ENCODE measurements around the gene GPALPP1.

Gene GPALPP1

DNA sequence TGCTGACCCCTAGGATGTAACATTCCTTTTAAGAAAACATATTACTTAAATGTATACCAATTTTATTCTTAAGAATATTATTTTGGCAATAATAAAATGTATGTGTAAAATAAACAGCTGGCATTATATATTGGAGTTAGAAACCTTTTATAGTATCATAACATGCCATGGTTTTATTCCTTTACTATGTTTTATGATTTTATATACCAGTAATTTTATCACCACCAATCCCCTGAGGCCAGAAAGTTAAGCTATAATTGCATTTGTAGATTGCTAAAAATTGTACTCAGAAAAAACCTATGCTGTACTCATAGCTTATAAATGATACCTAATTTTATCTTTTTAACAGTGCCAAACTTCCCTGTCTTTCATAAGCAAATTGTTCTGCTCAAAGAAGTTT, 17.9 kb downstream of the GPALPP1 start:
- H2BK15ac ChIP-seq (ENCODE audit: low read depth, poor library complexity, severe bottlenecking) = no peak overlapping the region
- H3K4ac ChIP-seq (ENCODE audit: low read depth in 1 of 2, low read length in 2 of 2) = no peak overlapping the region
- H3K4me1 ChIP-seq (ENCODE audit: control insufficient read depth, insufficient read depth, low read depth, low read length) = no peaks in the 10 kb centered on the region
- no peak overlapping the region for H3K4me3 ChIP-seq (ENCODE audit: insufficient read depth in 1 of 2, low read depth in 1 of 2, low read length in 2 of 2)
- no peak overlapping the region for H4K8ac ChIP-seq (ENCODE audit: low read length)
- no peak overlapping the region for H2BK12ac ChIP-seq (ENCODE audit: low read length in 2 of 2)
- no peak overlapping the region for H3K27ac ChIP-seq (ENCODE audit: low read length, poor library complexity, severe bottlenecking)
- no peak for DNase-seq
- H2AK5ac ChIP-seq (ENCODE audit: low read length, severe bottlenecking) = no peak overlapping the region
- H2BK5ac ChIP-seq (ENCODE audit: low read depth, low read length, poor library complexity, severe bottlenecking) = no peak overlapping the region
- peaks cover 5 to 93% of the 10 kb centered on the region in 2 experiments for H3K36me3 ChIP-seq (ENCODE audit: control insufficient read depth in 1 of 2, insufficient read depth in 2 of 2, low read depth in 1 of 2, low read length in 2 of 2)
- no peak overlapping the region for H4K91ac ChIP-seq (ENCODE audit: low read length)
- H3K79me1 ChIP-seq (replicated peaks; ENCODE audit: low read length, poor library complexity, severe bottlenecking) = peaks cover 3% of the 10 kb centered on the region
- H2BK120ac ChIP-seq (ENCODE audit: low read depth, low read length) = no peak overlapping the region
- H3K4me2 ChIP-seq (ENCODE audit: low read length, poor library complexity, severe bottlenecking) = no peak overlapping the region
- H3K23ac ChIP-seq (ENCODE audit: low read length in 2 of 2) = no peak overlapping the region
- H3K9me3 ChIP-seq (ENCODE audit: control insufficient read depth, low read length) = no peaks in the 10 kb centered on the region
- no peak overlapping the region for H2AFZ ChIP-seq (ENCODE audit: low read depth, low read length)
- no peaks in the 10 kb centered on the region for H3K27me3 ChIP-seq (ENCODE audit: control insufficient read depth in 1 of 2, insufficient read depth in 1 of 2, low read length in 2 of 2)
- H3K14ac ChIP-seq (ENCODE audit: low read length in 2 of 2) = no peak overlapping the region
- no peak overlapping the region for H3K18ac ChIP-seq (ENCODE audit: low read depth in 1 of 2, low read length in 2 of 2)
- no peak overlapping the region for H3K9ac ChIP-seq (ENCODE audit: low read length)

- WGBS = no CpG with 5 or more reads among the region's 1 CpG
- Histone ChIP-seq H2BK15ac (ENCODE audit: low read depth, poor library complexity, severe bottlenecking) (no peak overlapping the region), H2BK5ac (ENCODE audit: low read depth, low read length, poor library complexity, severe bottlenecking) (no peak overlapping the region), H3K27ac (ENCODE audit: low read length, poor library complexity, severe bottlenecking) (no peak overlapping the region), H4K8ac (ENCODE audit: low read length) (no peak overlapping the region), H3K14ac (ENCODE audit: low read length in 2 of 2) (no peak overlapping the region), H2BK12ac (ENCODE audit: low read length in 2 of 2) (no peak overlapping the region), H3K18ac (ENCODE audit: low read depth in 1 of 2, low read length in 2 of 2) (no peak overlapping the region), H3K27me3 (ENCODE audit: control insufficient read depth in 1 of 2, insufficient read depth in 1 of 2, low read length in 2 of 2) (no peaks in the 10 kb centered on the region), H3K9ac (ENCODE audit: low read length) (no peak overlapping the region), H3K9me3 (ENCODE audit: control insufficient read depth, low read length) (no peaks in the 10 kb centered on the region), H3K79me1 (replicated peaks; ENCODE audit: low read length, poor library complexity, severe bottlenecking) (peaks cover 4% of the 10 kb centered on the region), H2AFZ (ENCODE audit: low read depth, low read length) (no peak overlapping the region), H3K4me3 (ENCODE audit: insufficient read depth in 1 of 2, low read depth in 1 of 2, low read length in 2 of 2) (no peak overlapping the region), H3K36me3 (ENCODE audit: control insufficient read depth in 1 of 2, insufficient read depth in 2 of 2, low read depth in 1 of 2, low read length in 2 of 2) (peaks cover 4 to 93% of the 10 kb centered on the region in 2 experiments), H3K4me1 (ENCODE audit: control insufficient read depth, insufficient read depth, low read depth, low read length) (no peaks in the 10 kb centered on the region), H3K23ac (ENCODE audit: low read length in 2 of 2) (no peak overlapping the region), H3K4ac (ENCODE audit: low read depth in 1 of 2, low read length in 2 of 2) (no peak overlapping the region), H4K91ac (ENCODE audit: low read length) (no peak overlapping the region), H2BK120ac (ENCODE audit: low read depth, low read length) (no peak overlapping the region), H2AK5ac (ENCODE audit: low read length, severe bottlenecking) (no peak overlapping the region), H3K4me2 (ENCODE audit: low read length, poor library complexity, severe bottlenecking) (no peak overlapping the region)
- no peak for DNase-seq
Measured at GRCh38 chr13:45007823-45008222, 18.5 kb downstream of the GPALPP1 start.

DNA sequence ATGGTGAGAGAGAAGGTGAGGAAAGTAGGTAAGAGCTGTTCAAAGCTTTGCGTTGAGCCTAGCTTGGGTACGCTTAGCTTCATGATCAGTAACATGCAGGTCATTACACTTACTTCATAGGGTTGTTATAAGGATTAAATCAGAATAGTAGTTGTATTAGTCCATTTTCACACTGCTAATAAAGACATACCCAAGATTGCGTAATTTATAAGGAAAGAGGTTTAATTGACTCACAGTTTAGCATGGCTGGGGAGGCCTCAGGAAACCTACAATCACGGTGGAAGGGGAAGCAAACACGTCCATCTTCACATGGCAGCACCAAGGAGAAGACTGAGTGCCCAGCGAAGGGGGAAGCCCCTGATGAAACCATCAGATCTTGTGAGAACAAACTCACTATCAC, 21.9 kb downstream of the GPALPP1 start:
- Histone ChIP-seq H3K18ac (ENCODE audit: low read depth in 1 of 2, low read length in 2 of 2) (no peak overlapping the region), H4K91ac (ENCODE audit: low read length) (no peak overlapping the region), H2BK120ac (ENCODE audit: low read depth, low read length) (no peak overlapping the region), H3K9me3 (ENCODE audit: control insufficient read depth, low read length) (no peaks in the 10 kb centered on the region), H2BK15ac (ENCODE audit: low read depth, poor library complexity, severe bottlenecking) (no peak overlapping the region), H3K4me1 (ENCODE audit: control insufficient read depth, insufficient read depth, low read depth, low read length) (no peaks in the 10 kb centered on the region), H3K4me2 (ENCODE audit: low read length, poor library complexity, severe bottlenecking) (no peak overlapping the region), H2BK12ac (ENCODE audit: low read length in 2 of 2) (no peak overlapping the region), H3K27me3 (ENCODE audit: control insufficient read depth in 1 of 2, insufficient read depth in 1 of 2, low read length in 2 of 2) (no peaks in the 10 kb centered on the region), H3K9ac (ENCODE audit: low read length) (no peak overlapping the region), H3K36me3 (ENCODE audit: control insufficient read depth in 1 of 2, insufficient read depth in 2 of 2, low read depth in 1 of 2, low read length in 2 of 2) (peaks cover 4 to 94% of the 10 kb centered on the region in 2 experiments), H2BK5ac (ENCODE audit: low read depth, low read length, poor library complexity, severe bottlenecking) (no peak overlapping the region), H3K79me1 (replicated peaks; ENCODE audit: low read length, poor library complexity, severe bottlenecking) (peaks cover 1% of the 10 kb centered on the region), H3K4ac (ENCODE audit: low read depth in 1 of 2, low read length in 2 of 2) (no peak overlapping the region), H3K23ac (ENCODE audit: low read length in 2 of 2) (no peak overlapping the region), H3K4me3 (ENCODE audit: insufficient read depth in 1 of 2, low read depth in 1 of 2, low read length in 2 of 2) (no peak overlapping the region), H2AFZ (ENCODE audit: low read depth, low read length) (no peak overlapping the region), H4K8ac (ENCODE audit: low read length) (no peak overlapping the region), H3K14ac (ENCODE audit: low read length in 2 of 2) (no peak overlapping the region), H3K27ac (ENCODE audit: low read length, poor library complexity, severe bottlenecking) (no peak overlapping the region), H2AK5ac (ENCODE audit: low read length, severe bottlenecking) (no peak overlapping the region)
- DNase-seq = no peak
- WGBS = 97% methylated on average over 6 of the region's 6 CpGs

- no peak overlapping the region for H2AFZ ChIP-seq (ENCODE audit: low read depth, low read length)
- no peak overlapping the region for H4K8ac ChIP-seq (ENCODE audit: low read length)
- H3K9ac ChIP-seq (ENCODE audit: low read length) = no peak overlapping the region
- no peaks in the 10 kb centered on the region for H3K9me3 ChIP-seq (ENCODE audit: control insufficient read depth, low read length)
- no peak overlapping the region for H3K27ac ChIP-seq (ENCODE audit: low read length, poor library complexity, severe bottlenecking)
- H3K4me3 ChIP-seq (ENCODE audit: insufficient read depth in 1 of 2, low read depth in 1 of 2, low read length in 2 of 2) = no peak overlapping the region
- no peak overlapping the region for H2BK5ac ChIP-seq (ENCODE audit: low read depth, low read length, poor library complexity, severe bottlenecking)
- no peak overlapping the region for H3K18ac ChIP-seq (ENCODE audit: low read depth in 1 of 2, low read length in 2 of 2)
- H2BK120ac ChIP-seq (ENCODE audit: low read depth, low read length) = no peak overlapping the region
- H3K27me3 ChIP-seq (ENCODE audit: control insufficient read depth in 1 of 2, insufficient read depth in 1 of 2, low read length in 2 of 2) = no peaks in the 10 kb centered on the region
- no peak overlapping the region for H3K4ac ChIP-seq (ENCODE audit: low read depth in 1 of 2, low read length in 2 of 2)
- no peak overlapping the region for H3K23ac ChIP-seq (ENCODE audit: low read length in 2 of 2)
- WGBS = 92% methylated on average over 1 of the region's 2 CpGs
- no peak overlapping the region for H4K91ac ChIP-seq (ENCODE audit: low read length)
- H3K36me3 ChIP-seq (ENCODE audit: control insufficient read depth in 1 of 2, insufficient read depth in 2 of 2, low read depth in 1 of 2, low read length in 2 of 2) = peaks cover 4 to 79% of the 10 kb centered on the region in 2 experiments
- peaks cover 1% of the 10 kb centered on the region for H3K79me1 ChIP-seq (replicated peaks; ENCODE audit: low read length, poor library complexity, severe bottlenecking)
- no peak overlapping the region for H2BK15ac ChIP-seq (ENCODE audit: low read depth, poor library complexity, severe bottlenecking)
- H2AK5ac ChIP-seq (ENCODE audit: low read length, severe bottlenecking) = no peak overlapping the region
- no peak overlapping the region for H2BK12ac ChIP-seq (ENCODE audit: low read length in 2 of 2)
- H3K4me2 ChIP-seq (ENCODE audit: low read length, poor library complexity, severe bottlenecking) = no peak overlapping the region
- no peak for DNase-seq
- H3K14ac ChIP-seq (ENCODE audit: low read length in 2 of 2) = no peak overlapping the region
- no peaks in the 10 kb centered on the region for H3K4me1 ChIP-seq (ENCODE audit: control insufficient read depth, insufficient read depth, low read depth, low read length)
Measured at GRCh38 chr13:45015300-45015699, 26.0 kb downstream of the GPALPP1 start.

Measured in mesenchymal stem cell (in vitro differentiated cells and primary cell).